Thyroid gland (tissue), 4 donors: ENCODE results near the gene IQSEC3. TPM values are rescaled to one million over a fixed set of nuclear protein-coding genes. Genes with fewer than 3 reads are reported as not detected.

Source experiments
- DNase-seq, 2 donors: peaks; one replicate each; pipeline ENCODE4 v3.0.0-alpha.2; 2019
- H3K27ac ChIP-seq, 3 donors: fragments of 200-600 bp; sonication (generic); 1 replicate in 2 of 3; 2 replicates in 1 of 3; pipeline ENCODE4 v1.5.1; 2016 to 2019; ENCODE audit warnings: mild to moderate bottlenecking in 1 of 3, moderate library complexity in 1 of 3
- H3K27me3 ChIP-seq: fragments of 200-600 bp; sonication (generic); one replicate; pipeline ENCODE4 v1.5.1; 2019
- H3K36me3 ChIP-seq, 2 donors: fragments of 200-600 bp; sonication (generic); one replicate each; pipeline ENCODE4 v1.5.1; 2016 to 2019
- H3K4me1 ChIP-seq, 2 donors: fragments of 200-600 bp; sonication (generic); one replicate each; pipeline ENCODE4 v1.5.1; 2017 to 2019
- H3K4me3 ChIP-seq, 3 donors: fragments of 200-600 bp; sonication (generic); replicated peaks in 1 of 3; 1 replicate in 2 of 3; 2 replicates in 1 of 3; pipeline ENCODE4 v1.5.1; 2016; ENCODE audit warnings: mild to moderate bottlenecking in 1 of 3
- H3K9me3 ChIP-seq: fragments of 200-600 bp; sonication (generic); one replicate; pipeline ENCODE4 v1.5.1; 2017
- CTCF ChIP-seq, 6 experiments: fragments of 200-600 bp in 3 of 6; fragments of 450-650 bp in 3 of 6; sonication (generic) in 3 of 6; IDR thresholded peaks; one replicate each; pipeline ENCODE4 v1.5.1; 2016 to 2019; ENCODE audit warnings: antibody characterized with exemption in 6 of 6, mild to moderate bottlenecking in 2 of 6, inconsistent platforms in 1 of 6, moderate library complexity in 1 of 6
- POLR2A ChIP-seq, 2 donors: fragments of 450-650 bp; IDR thresholded peaks; one replicate each; pipeline ENCODE4 v1.6.1; 2017; ENCODE audit warnings: antibody characterized with exemption in 2 of 2, mild to moderate bottlenecking in 2 of 2, moderate library complexity in 1 of 2
- WGBS, 2 donors: methylation state at CpG; one replicate each; pipeline ENCODE4 v1.1.5; 2017; 5-methylcytosine and 5-hydroxymethylcytosine counted together
- intact Hi-C: fragments of 100-400 bp; cut with DNase I; formaldehyde crosslinking; loops from one replicate; pipeline ENCODE4 v1.15.1; 2023
- total RNA-seq, 4 donors: library from RNA; depleted of rRNA; stranded (reverse); fragments of >200 nt; gene quantifications; one replicate each; pipeline ENCODE4 v1.2.3, GENCODE V29; 2016

Gene IQSEC3
- total RNA-seq, 4 donors from 2014 or later: 0.27 to 1.3 (median 1.0) TPM

GRCh38 chr12:89653-90052 is 23.1 kb downstream of the IQSEC3 start:
- Histone ChIP-seq H3K36me3 (no peaks in the 10 kb centered on the region), H3K4me1 (no peaks in the 10 kb centered on the region), H3K9me3 (no peaks in the 10 kb centered on the region), H3K4me3 (no peak overlapping the region), H3K27ac (no peak overlapping the region), H3K27me3 (no peaks in the 10 kb centered on the region)
- no peak for DNase-seq
- intact Hi-C loops: no loop called here
- 77% methylated on average over 2 of the region's 2 CpGs for WGBS, 2 donors
- TF ChIP-seq POLR2A (IDR thresholded peaks at IDR 0.05) (no peak), CTCF (IDR thresholded peaks at IDR 0.05) (no peak)

- H3K27ac ChIP-seq: no peak overlapping the region
- TF ChIP-seq CTCF (IDR thresholded peaks at IDR 0.05) (no peak), POLR2A (IDR thresholded peaks at IDR 0.05) (no peak)
- H3K9me3 ChIP-seq: no peaks in the 10 kb centered on the region
- no peaks in the 10 kb centered on the region for H3K36me3 ChIP-seq
- intact Hi-C loops: no loop called here
- 78 to 83% methylated on average over 7 of the region's 7 CpGs for whole genome bisulfite sequencing, 2 donors
- no peak overlapping the region for H3K4me3 ChIP-seq
- DNase-seq: no peak
- no peaks in the 10 kb centered on the region for H3K4me1 ChIP-seq
- H3K27me3 ChIP-seq: no peaks in the 10 kb centered on the region
Measured at GRCh38 chr12:91213-91612, 24.6 kb downstream of the IQSEC3 start.

- H3K4me1 ChIP-seq: peaks cover 0 to 6% of the 10 kb centered on the region in 2 donors
- TF ChIP-seq CTCF (IDR thresholded peaks at IDR 0.05): no peak
- TF ChIP-seq POLR2A (IDR thresholded peaks at IDR 0.05): no peak
- 52 to 58% methylated on average over 5 to 6 of the region's 6 CpGs for WGBS, 2 donors
Measured at GRCh38 chr12:93266-94005, 26.9 kb downstream of the IQSEC3 start.

GRCh38 chr12:96543-96942 is 30.0 kb downstream of the IQSEC3 start:
- 94% methylated on average over 1 of the region's 1 CpG for WGBS, 2 donors
- no peaks in the 10 kb centered on the region for H3K27me3 ChIP-seq
- TF ChIP-seq CTCF (IDR thresholded peaks at IDR 0.05): no peak
- TF ChIP-seq POLR2A (IDR thresholded peaks at IDR 0.05): no peak

More at GRCh38 chr12:93266-94005, 26.9 kb downstream of the IQSEC3 start:
- Histone ChIP-seq H3K27ac (no peak overlapping the region), H3K9me3 (no peaks in the 10 kb centered on the region), H3K36me3 (no peaks in the 10 kb centered on the region), H3K27me3 (no peaks in the 10 kb centered on the region), H3K4me3 (no peak overlapping the region)
- intact Hi-C loops: no loop called here
- DNase-seq: no peak

GRCh38 chr12:98924-99352 is 32.4 kb downstream of the IQSEC3 start:
- Histone ChIP-seq H3K27ac (no peak overlapping the region), H3K4me3 (no peak overlapping the region), H3K4me1 (peaks cover 0 to 6% of the 10 kb centered on the region in 2 donors), H3K36me3 (no peaks in the 10 kb centered on the region), H3K9me3 (no peaks in the 10 kb centered on the region), H3K27me3 (no peaks in the 10 kb centered on the region)
- no peak for DNase-seq
- no peak for TF ChIP-seq CTCF (IDR thresholded peaks at IDR 0.05)
- TF ChIP-seq POLR2A (IDR thresholded peaks at IDR 0.05): no peak
- 33 to 39% methylated on average over 12 of the region's 12 CpGs for WGBS, 2 donors
- intact Hi-C loops: no loop called here

More at GRCh38 chr12:96543-96942, 30.0 kb downstream of the IQSEC3 start:
- Histone ChIP-seq H3K9me3 (no peaks in the 10 kb centered on the region), H3K36me3 (no peaks in the 10 kb centered on the region), H3K4me1 (peaks cover 0 to 6% of the 10 kb centered on the region in 2 donors), H3K4me3 (no peak overlapping the region), H3K27ac (no peak overlapping the region)
- intact Hi-C loops: no loop called here
- no peak for DNase-seq
